ENCODE measurements around the gene NBEAL2.

DNA sequence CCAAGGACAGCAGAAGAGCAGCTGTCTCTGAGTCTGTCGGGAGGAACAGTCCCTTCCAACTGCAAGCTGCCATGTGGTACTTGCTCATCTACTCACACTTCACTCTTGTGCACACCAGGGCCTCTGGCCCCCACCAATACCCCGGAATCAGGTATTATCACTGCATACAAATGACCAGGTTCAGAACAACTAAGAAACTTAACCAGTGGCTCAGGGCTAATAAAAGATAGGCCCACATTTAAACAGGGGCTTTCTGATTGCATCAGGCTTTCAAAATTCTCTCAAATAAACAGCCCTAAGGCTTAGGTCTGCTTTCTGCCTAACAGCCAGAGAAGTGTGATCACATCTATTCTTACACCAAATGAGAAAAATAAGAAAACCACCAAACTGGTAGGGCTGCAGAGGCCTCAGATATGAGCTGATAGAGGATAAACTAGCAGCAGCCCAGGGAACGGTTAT lies 23.6 kb upstream of the NBEAL2 start:
- TF ChIP-seq, protein P1, sequence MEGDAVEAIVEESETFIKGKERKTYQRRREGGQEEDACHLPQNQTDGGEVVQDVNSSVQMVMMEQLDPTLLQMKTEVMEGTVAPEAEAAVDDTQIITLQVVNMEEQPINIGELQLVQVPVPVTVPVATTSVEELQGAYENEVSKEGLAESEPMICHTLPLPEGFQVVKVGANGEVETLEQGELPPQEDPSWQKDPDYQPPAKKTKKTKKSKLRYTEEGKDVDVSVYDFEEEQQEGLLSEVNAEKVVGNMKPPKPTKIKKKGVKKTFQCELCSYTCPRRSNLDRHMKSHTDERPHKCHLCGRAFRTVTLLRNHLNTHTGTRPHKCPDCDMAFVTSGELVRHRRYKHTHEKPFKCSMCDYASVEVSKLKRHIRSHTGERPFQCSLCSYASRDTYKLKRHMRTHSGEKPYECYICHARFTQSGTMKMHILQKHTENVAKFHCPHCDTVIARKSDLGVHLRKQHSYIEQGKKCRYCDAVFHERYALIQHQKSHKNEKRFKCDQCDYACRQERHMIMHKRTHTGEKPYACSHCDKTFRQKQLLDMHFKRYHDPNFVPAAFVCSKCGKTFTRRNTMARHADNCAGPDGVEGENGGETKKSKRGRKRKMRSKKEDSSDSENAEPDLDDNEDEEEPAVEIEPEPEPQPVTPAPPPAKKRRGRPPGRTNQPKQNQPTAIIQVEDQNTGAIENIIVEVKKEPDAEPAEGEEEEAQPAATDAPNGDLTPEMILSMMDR (conservative IDR thresholded peaks at IDR 0.05; ENCODE audit: low read depth, low read length): no peak
- TF ChIP-seq EZH2 (IDR thresholded peaks at IDR 0.05; ENCODE audit: borderline replicate concordance, low read depth, low read length, poor library complexity, severe bottlenecking): no peak

Data from A673 (cell line).